Measurements from ENCODE around the gene DAD1. TPM values are rescaled to one million over a fixed set of nuclear protein-coding genes. Genes with fewer than 3 reads are reported as not detected.

The DAD1 gene
- total and polyA plus RNA-seq, 2 of the 8 experiments (the other 6 are each of a cell fraction or from before 2014, with no cell fraction given) = 131 to 440 TPM

GRCh38 chr14:22533739-22534359, 55.2 kb downstream of the DAD1 start:
- Histone ChIP-seq H2BK20ac (ENCODE audit: low read length) (no peak overlapping the region), H4K5ac (ENCODE audit: insufficient read length, low read depth, low read length) (no peak overlapping the region), H3K9me3 (ENCODE audit: insufficient read depth in 2 of 2, low read depth in 1 of 2, low read length in 1 of 2) (no peaks in the 10 kb centered on the region; a peak in 1 of 4 replicates), H3K36me3 (ENCODE audit: control insufficient read depth in 2 of 4, insufficient read depth in 4 of 4, low read length in 3 of 4) (no peaks in the 10 kb centered on the region), H3K9ac (replicated peaks in 1 of 4; ENCODE audit: extremely low read depth in 1 of 4, low read depth in 3 of 4, low read length in 3 of 4) (no peak overlapping the region), H3K4me1 (replicated peaks in 1 of 4; ENCODE audit: control insufficient read depth in 3 of 4, insufficient read depth in 4 of 4, low read length in 3 of 4) (no peaks in the 10 kb centered on the region), H3K27me3 (replicated peaks in 1 of 4; ENCODE audit: control insufficient read depth in 3 of 4, extremely low read depth in 1 of 4, insufficient read depth in 3 of 4, low read length in 3 of 4) (no peaks in the 10 kb centered on the region), H2AK5ac (ENCODE audit: low read depth, low read length) (no peak overlapping the region), H3K14ac (ENCODE audit: insufficient read length) (no peak overlapping the region), H3K4me2 (ENCODE audit: insufficient read depth in 1 of 2, low read depth in 2 of 2, low read length in 2 of 2) (no peak overlapping the region), H3K79me1 (ENCODE audit: low read depth, low read length) (no peaks in the 10 kb centered on the region), H4K91ac (replicated peaks; ENCODE audit: insufficient read length, low read length) (no peak overlapping the region), H2BK5ac (ENCODE audit: low read depth, low read length) (no peak overlapping the region), H2BK120ac (replicated peaks; ENCODE audit: low read depth, low read length) (no peak overlapping the region), H3K56ac (replicated peaks; ENCODE audit: insufficient read length, low read depth, low read length) (no peak overlapping the region), H2BK15ac (ENCODE audit: low read length) (no peak overlapping the region), H3K18ac (ENCODE audit: extremely low read depth, low read length) (no peak overlapping the region), H2BK12ac (ENCODE audit: low read depth, low read length) (no peak overlapping the region), H3K23ac (ENCODE audit: insufficient read length) (no peak overlapping the region), H3K79me2 (ENCODE audit: control insufficient read depth in 1 of 2, insufficient read depth in 2 of 2, low read length in 2 of 2) (no peaks in the 10 kb centered on the region), H3K4ac (replicated peaks; ENCODE audit: insufficient read length, low read depth, low read length) (no peak overlapping the region), H4K8ac (ENCODE audit: extremely low read depth, insufficient read depth, low read length) (no peak overlapping the region), H3K23me2 (ENCODE audit: low read depth, low read length) (no peaks in the 10 kb centered on the region), H3K27ac (ENCODE audit: low read depth, low read length) (no peak overlapping the region), H3K4me3 (ENCODE audit: extremely low read depth in 1 of 4, insufficient read depth in 2 of 4, low read depth in 3 of 4, low read length in 4 of 4) (no peak overlapping the region), H2AFZ (ENCODE audit: low read length) (no peak overlapping the region), H4K20me1 (replicated peaks in 1 of 2; ENCODE audit: control insufficient read depth in 1 of 2, insufficient read depth in 2 of 2, low read length in 2 of 2) (no peaks in the 10 kb centered on the region)
- CTCF ChIA-PET (ENCODE audit: partially characterized antibody) = interaction anchor here (0.6 to 2.4 kb wide), 5 partner anchors 15 to 215 kb away, joined by 3 to 11 read pairs (median 3); no protein-coding TSS in a partner anchor
- POLR2A ChIA-PET (ENCODE audit: partially characterized antibody) = interaction anchor here (0.5 kb wide), 1 partner anchor 186 kb away, joined by 3 read pairs; no protein-coding TSS in a partner anchor
- 89% methylated on average over 8 of the region's 8 CpGs; no CpG with 5 or more reads in 1 of the 2 experiments for WGBS, 2 experiments (ENCODE audit: extremely low coverage in 1 of 2, insufficient coverage in 1 of 2, insufficient read length in 1 of 2, insufficient replicate concordance in 2 of 2, low coverage in 1 of 2, low lambda C conversion rate in 2 of 2, missing lambda C conversion rate in 1 of 2)
- FAIRE-seq (no peak), DNase-seq (ENCODE audit: low read depth in 1 of 2, low spot score in 2 of 2) (no peak)
- TF ChIP-seq GABPA (IDR thresholded peaks at IDR 0.05; ENCODE audit: borderline replicate concordance, insufficient read depth, low read length) (no peak), KDM5A (IDR thresholded peaks at IDR 0.05; ENCODE audit: low read length) (no peak), RBBP5 (IDR thresholded peaks at IDR 0.05; ENCODE audit: borderline replicate concordance, low read depth, low read length) (no peak), CBX5 (IDR thresholded peaks at IDR 0.05; ENCODE audit: low read depth, low read length) (no peak), TBP (IDR thresholded peaks at IDR 0.05; ENCODE audit: low read depth, low read length) (no peak)
